Caco-2 (cell line): ENCODE results near the gene MRPS35. TPM values are rescaled to one million over a fixed set of nuclear protein-coding genes. Genes with fewer than 3 reads are reported as not detected.
"Not testable (repeated sequence)": the region's sequence is repeated elsewhere in the genome, so short reads cannot be mapped to it uniquely, and the experiment has no call there.

Experiments
- BruUV-seq: library from RNA; stranded (reverse); fragments of 400-500 nt; replicated peaks from 2 replicates; lab custom pipeline; 2021; lab: Mats Ljungman, UMichigan
- CTCF ChIA-PET: fragments of 300-600 bp; sonication (Branson Sonifier 250); formaldehyde crosslinking; loops from one replicate; lab custom pipeline; 2022; ENCODE audit warnings: antibody characterized with exemption; lab: Charles Lee
- POLR2A ChIA-PET: fragments of 300-600 bp; sonication (Branson Sonifier 250); formaldehyde crosslinking; loops from one replicate; lab custom pipeline; 2022; ENCODE audit warnings: antibody characterized with exemption; lab: Charles Lee
- DNase-seq, 2 experiments: peaks; one replicate each; pipeline versions ENCODE4 v3.0.0 to v3.0.0-alpha.2; 2020 to 2022
- H3K27me3 ChIP-seq: replicated peaks from 2 replicates; pipeline ENCODE4 v1.6.0; 2011; ENCODE audit warnings: low read length; ENCODE audit not compliant: control insufficient read depth, insufficient read depth
- H3K36me3 ChIP-seq: 2 replicates; pipeline ENCODE4 v1.5.1; 2011; ENCODE audit warnings: low read length; ENCODE audit not compliant: control insufficient read depth, insufficient read depth
- H3K4me1 ChIP-seq: fragments of 250-450 bp; sonication (Bioruptor Pico); 2 replicates; pipeline ENCODE4 v1.5.1; 2020; ENCODE audit warnings: mild to moderate bottlenecking
- H3K4me3 ChIP-seq: 2 replicates; pipeline ENCODE4 v1.5.1; 2011; ENCODE audit warnings: low read depth, mild to moderate bottlenecking, control low read depth, low read length
- H3K9me3 ChIP-seq: fragments of 250-450 bp; sonication (Bioruptor Pico); 2 replicates; pipeline ENCODE4 v1.5.1; 2020; ENCODE audit warnings: mild to moderate bottlenecking, moderate library complexity
- H3K27ac Mint-ChIP-seq: one replicate; pipeline ENCODE4 v1.8.0; 2022; ENCODE audit warnings: mixed read lengths; ENCODE audit not compliant: unreplicated experiment
- H3K27me3 Mint-ChIP-seq: one replicate; pipeline ENCODE4 v1.8.0; 2022; ENCODE audit warnings: mixed read lengths; ENCODE audit not compliant: insufficient read depth, unreplicated experiment
- H3K36me3 Mint-ChIP-seq: one replicate; pipeline ENCODE4 v1.8.0; 2022; ENCODE audit warnings: mild to moderate bottlenecking, mixed read lengths; ENCODE audit not compliant: insufficient read depth, unreplicated experiment
- H3K4me1 Mint-ChIP-seq: one replicate; pipeline ENCODE4 v1.8.0; 2022; ENCODE audit warnings: low read depth, mixed read lengths; ENCODE audit not compliant: unreplicated experiment
- H3K4me3 Mint-ChIP-seq: one replicate; pipeline ENCODE4 v1.8.0; 2022; ENCODE audit warnings: mild to moderate bottlenecking, moderate library complexity, mixed read lengths; ENCODE audit not compliant: unreplicated experiment
- H3K9me3 Mint-ChIP-seq: one replicate; pipeline ENCODE4 v1.8.0; 2022; ENCODE audit warnings: mixed read lengths; ENCODE audit not compliant: unreplicated experiment
- CTCF ChIP-seq, 2 experiments: fragments of 200-600 bp in 1 of 2; IDR thresholded peaks; 1 replicate in 1 of 2; 2 replicates in 1 of 2; pipeline versions ENCODE4 v1.5.1 to v1.8.0; 2011 to 2022; ENCODE audit warnings: antibody characterized with exemption in 1 of 2, control low read depth in 1 of 2, inconsistent platforms in 1 of 2, low read depth in 1 of 2, low read length in 1 of 2, mild to moderate bottlenecking in 1 of 2, moderate library complexity in 1 of 2; ENCODE audit not compliant: insufficient read depth in 1 of 2, severe bottlenecking in 1 of 2, unreplicated experiment in 1 of 2
- intact Hi-C: fragments of 100-400 bp; cut with micrococcal nuclease; formaldehyde crosslinking; loops from one replicate; pipeline ENCODE4 v1.10.0; 2022; ENCODE audit not compliant: unreplicated experiment
- total RNA-seq: library from RNA; stranded (reverse); gene quantifications from 2 replicates; pipeline ENCODE4 v1.2.3, GENCODE V29; 2022

Gene MRPS35
- total RNA-seq, 1 experiment from 2014 or later: 135 TPM

GRCh38 chr12:27743601-27744000, 33.0 kb downstream of the MRPS35 start:
- BruUV-seq: no TSS peak
- no peaks in the 10 kb centered on the region for H3K9me3 Mint-ChIP-seq

GRCh38 chr12:27745734-27746133, 35.1 kb downstream of the MRPS35 start:
- H3K27me3 Mint-ChIP-seq, H3K27ac Mint-ChIP-seq, H3K4me3 ChIP-seq, intact Hi-C loops, H3K9me3 ChIP-seq, DNase-seq, H3K4me1 Mint-ChIP-seq, H3K27me3 ChIP-seq, H3K9me3 Mint-ChIP-seq, BruUV-seq, CTCF ChIA-PET, H3K4me1 ChIP-seq, H3K36me3 ChIP-seq, H3K4me3 Mint-ChIP-seq: not testable (repeated sequence)
- POLR2A ChIA-PET: interaction anchor here (0.6 kb wide), 1 partner anchor 33 kb away, joined by 4 read pairs; no protein-coding TSS in a partner anchor
- peaks cover 24% of the 10 kb centered on the region for H3K36me3 Mint-ChIP-seq

More at GRCh38 chr12:27743601-27744000, 33.0 kb downstream of the MRPS35 start:
- no peaks in the 10 kb centered on the region for H3K9me3 ChIP-seq
- ChIA-PET CTCF (no interaction called here), POLR2A (no interaction called here)
- intact Hi-C loops: no loop called here
- H3K27ac Mint-ChIP-seq: no peak overlapping the region
- H3K36me3 Mint-ChIP-seq: peaks cover 36% of the 10 kb centered on the region
- no peaks in the 10 kb centered on the region for H3K27me3 ChIP-seq
- H3K27me3 Mint-ChIP-seq: no peaks in the 10 kb centered on the region
- no peak for TF ChIP-seq CTCF (IDR thresholded peaks at IDR 0.05; ENCODE audit: insufficient read depth in 1 of 2, low read depth in 1 of 2, low read length in 1 of 2, severe bottlenecking in 1 of 2, unreplicated experiment in 1 of 2)
- H3K4me3 Mint-ChIP-seq: no peak overlapping the region
- no peaks in the 10 kb centered on the region for H3K4me1 Mint-ChIP-seq
- no peaks in the 10 kb centered on the region for H3K4me1 ChIP-seq
- DNase-seq: no peak
- H3K36me3 ChIP-seq: peaks cover 4% of the 10 kb centered on the region
- H3K4me3 ChIP-seq: no peak overlapping the region

- Mint-ChIP-seq H3K4me1 (no peaks in the 10 kb centered on the region), H3K36me3 (peaks cover 28% of the 10 kb centered on the region), H3K9me3 (no peaks in the 10 kb centered on the region), H3K4me3 (no peak overlapping the region), H3K27ac (no peak overlapping the region), H3K27me3 (no peaks in the 10 kb centered on the region)
- H3K9me3 ChIP-seq: no peaks in the 10 kb centered on the region
- no peak for DNase-seq
- H3K27me3 ChIP-seq: no peaks in the 10 kb centered on the region
- H3K36me3 ChIP-seq: peaks cover 2% of the 10 kb centered on the region; the same call in 1 of the 2 replicates
- no peak overlapping the region for H3K4me3 ChIP-seq
- BruUV-seq: no TSS peak
- H3K4me1 ChIP-seq: peaks cover 8% of the 10 kb centered on the region
- CTCF ChIA-PET: no interaction called here
- no peak for TF ChIP-seq CTCF (IDR thresholded peaks at IDR 0.05; ENCODE audit: insufficient read depth in 1 of 2, low read depth in 1 of 2, low read length in 1 of 2, severe bottlenecking in 1 of 2, unreplicated experiment in 1 of 2)
- POLR2A ChIA-PET: no interaction called here
- intact Hi-C loops: no loop called here
Observed at GRCh38 chr12:27747111-27747820, 36.6 kb downstream of the MRPS35 start.
